ENCODE measurements around the gene MACROD1. TPM values are rescaled to one million over a fixed set of nuclear protein-coding genes. Genes with fewer than 3 reads are reported as not detected.

The MACROD1 gene, protein sequence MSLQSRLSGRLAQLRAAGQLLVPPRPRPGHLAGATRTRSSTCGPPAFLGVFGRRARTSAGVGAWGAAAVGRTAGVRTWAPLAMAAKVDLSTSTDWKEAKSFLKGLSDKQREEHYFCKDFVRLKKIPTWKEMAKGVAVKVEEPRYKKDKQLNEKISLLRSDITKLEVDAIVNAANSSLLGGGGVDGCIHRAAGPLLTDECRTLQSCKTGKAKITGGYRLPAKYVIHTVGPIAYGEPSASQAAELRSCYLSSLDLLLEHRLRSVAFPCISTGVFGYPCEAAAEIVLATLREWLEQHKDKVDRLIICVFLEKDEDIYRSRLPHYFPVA
- total RNA-seq: 11.1 and 11.4 TPM in 2 replicates

GRCh38 chr11:64165842-64166635, at the start of gene MACROD1:
Gene MACROD1 (minus strand): TSS chr11:64166113. CDS start chr11:64165994, 119 bp downstream.
- intact Hi-C loops (cut with micrococcal nuclease): loop anchor here (2.0 kb wide), 1 partner anchor 19 kb away; no protein-coding TSS in a partner anchor

- intact Hi-C loops (cut with micrococcal nuclease): no loop called here
Observed at GRCh38 chr11:64211181-64211872, 45.4 kb upstream of the MACROD1 start.

DNA sequence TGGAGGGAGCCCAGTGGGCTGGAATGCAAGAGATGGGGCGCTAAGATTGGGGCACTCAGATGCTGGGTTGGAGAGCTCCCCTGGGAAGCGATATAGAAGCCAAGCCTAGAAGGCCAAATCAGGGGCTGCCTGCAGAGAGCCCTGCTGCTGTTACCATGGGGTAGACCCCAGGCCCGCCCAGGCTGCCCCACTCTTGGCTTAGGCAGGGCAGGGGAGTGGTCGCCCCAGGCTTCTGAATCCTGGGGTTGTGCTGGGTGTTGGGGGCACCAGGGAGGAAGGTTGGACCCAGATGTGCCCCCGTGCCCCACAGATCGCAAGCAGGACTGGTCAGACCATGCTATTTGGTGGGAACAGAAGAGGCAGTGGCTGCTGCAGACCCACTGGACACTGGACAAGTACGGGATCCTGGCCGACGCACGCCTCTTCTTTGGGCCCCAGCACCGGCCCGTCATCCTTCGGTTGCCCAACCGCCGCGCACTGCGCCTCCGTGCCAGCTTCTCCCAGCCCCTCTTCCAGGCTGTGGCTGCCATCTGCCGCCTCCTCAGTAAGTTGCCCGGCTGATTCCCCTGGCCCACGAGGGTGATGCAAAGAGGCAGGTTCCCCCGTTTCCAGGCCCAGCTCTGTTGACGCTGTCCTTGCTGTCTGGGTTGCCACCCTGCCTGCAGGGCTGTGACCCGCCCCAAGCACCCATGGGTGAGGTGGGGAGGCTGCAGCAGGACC, 44.5 kb upstream of the MACROD1 start:
- intact Hi-C loops (cut with micrococcal nuclease): no loop called here

DNA sequence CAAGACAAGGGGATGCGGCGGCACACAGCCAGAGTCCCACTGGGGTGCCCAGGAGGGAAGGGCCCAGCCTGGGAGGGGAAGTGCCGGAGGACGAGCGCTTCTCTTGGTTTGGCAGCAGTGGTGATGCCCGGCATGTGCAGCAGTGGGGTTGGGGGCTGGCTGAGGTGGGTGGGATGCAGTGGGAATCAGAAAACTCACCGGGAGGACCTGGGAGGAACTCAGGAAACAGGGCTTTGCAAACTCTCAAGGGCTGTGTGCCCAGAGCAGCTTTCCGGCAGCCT, 43.6 kb upstream of the MACROD1 start:
- intact Hi-C loops (cut with micrococcal nuclease): loop anchor here (5.0 kb wide), 2 partner anchors 33 to 78 kb away; partner anchors contain the start of genes FKBP2 and GPR137

- intact Hi-C loops (cut with micrococcal nuclease): loop anchor here (5.0 kb wide), 2 partner anchors 33 to 78 kb away; partner anchors contain the start of genes FKBP2 and GPR137
Observed at GRCh38 chr11:64208796-64209562, 43.1 kb upstream of the MACROD1 start.

GRCh38 chr11:64208086-64208795, 42.3 kb upstream of the MACROD1 start:
- intact Hi-C loops (cut with micrococcal nuclease): loop anchor here (5.0 kb wide), 2 partner anchors 34 to 79 kb away; partner anchors contain the start of genes FKBP2 and GPR137

GRCh38 chr11:64207256-64208085, 41.6 kb upstream of the MACROD1 start:
- intact Hi-C loops (cut with micrococcal nuclease): loop anchor here (1.0 to 5.0 kb wide), 5 partner anchors 19 to 80 kb away; partner anchors contain the start of genes FKBP2, GPR137, NUDT22 and PLCB3

- intact Hi-C loops (cut with micrococcal nuclease): loop anchor here (1.0 to 5.0 kb wide), 7 partner anchors 19 to 98 kb away; partner anchors contain the start of genes FKBP2, GPR137, NUDT22 and PLCB3
Observed at GRCh38 chr11:64206457-64207255, 40.7 kb upstream of the MACROD1 start, which contains the start of gene FERMT3. Gene FERMT3 (plus strand): TSS chr11:64206721. CDS start chr11:64207365, 644 bp downstream.

- intact Hi-C loops (cut with micrococcal nuclease): no loop called here
Observed at GRCh38 chr11:64204464-64204989, 38.6 kb upstream of the MACROD1 start.

DNA sequence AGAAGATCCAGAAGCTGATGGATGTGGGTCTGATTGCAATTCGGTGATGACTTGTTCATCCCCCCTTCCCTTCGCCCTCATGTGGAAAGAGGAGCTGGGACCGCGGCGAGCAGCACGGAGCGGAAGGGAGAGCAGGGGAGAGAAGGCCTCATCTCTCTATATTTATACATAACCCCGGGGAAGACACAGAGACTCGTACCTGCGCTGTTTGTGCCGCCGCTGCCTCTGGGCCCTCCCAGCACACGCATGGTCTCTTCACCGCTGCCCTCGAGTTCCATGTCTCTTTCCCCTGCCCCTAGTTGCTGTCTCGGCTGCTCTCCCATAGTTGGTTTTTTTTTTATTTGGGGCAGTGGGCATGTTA, 38.1 kb upstream of the MACROD1 start:
- intact Hi-C loops (cut with micrococcal nuclease): no loop called here

DNA sequence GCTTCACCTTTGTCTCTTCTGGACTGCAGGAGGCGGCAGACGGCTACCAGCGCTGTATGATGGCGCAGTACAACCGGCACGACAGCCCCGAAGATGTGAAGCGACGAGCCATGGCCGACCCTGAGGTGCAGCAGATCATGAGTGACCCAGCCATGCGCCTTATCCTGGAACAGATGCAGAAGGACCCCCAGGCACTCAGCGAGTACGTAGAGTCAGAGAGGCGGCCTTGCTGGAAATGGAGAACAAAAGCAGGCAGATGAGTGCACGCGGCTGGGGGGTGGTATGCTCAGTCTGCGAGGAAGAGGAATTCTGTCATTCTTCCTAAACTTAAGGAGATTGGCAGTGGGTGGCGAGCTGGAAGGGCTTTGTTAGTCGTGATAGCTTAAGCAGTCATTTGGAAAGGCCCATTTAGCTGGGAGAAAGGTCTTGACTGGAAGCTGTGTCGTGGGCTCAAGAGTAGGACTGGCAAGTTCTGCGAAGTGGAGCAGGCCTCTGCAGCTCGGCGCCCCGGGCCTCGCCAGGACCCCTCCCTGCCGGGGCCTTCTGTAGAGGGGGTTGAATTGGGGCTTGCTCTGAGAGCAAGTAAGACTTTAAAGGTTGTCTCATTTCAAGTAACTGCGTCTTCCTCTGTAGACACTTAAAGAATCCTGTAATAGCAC, 37.6 kb upstream of the MACROD1 start:
- intact Hi-C loops (cut with micrococcal nuclease): no loop called here

DNA sequence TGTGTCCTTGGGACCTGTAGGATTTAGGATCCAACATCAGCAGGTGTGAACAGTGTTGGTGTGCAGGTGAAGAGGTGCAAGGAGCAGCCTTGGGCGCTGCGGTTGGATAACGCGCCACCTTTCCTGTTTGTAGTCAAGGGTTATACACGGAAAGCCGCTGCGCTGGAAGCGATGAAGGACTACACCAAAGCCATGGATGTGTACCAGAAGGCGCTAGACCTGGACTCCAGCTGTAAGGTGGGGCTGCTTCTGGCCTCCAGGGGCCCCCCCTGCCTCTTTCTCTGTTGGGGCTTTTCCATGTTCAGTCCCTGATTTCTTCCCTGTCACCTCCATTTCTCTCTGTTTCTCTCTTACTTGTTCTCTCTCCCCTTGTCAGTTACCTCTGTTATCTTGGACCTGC, 37.1 kb upstream of the MACROD1 start:
- intact Hi-C loops (cut with micrococcal nuclease): no loop called here

DNA sequence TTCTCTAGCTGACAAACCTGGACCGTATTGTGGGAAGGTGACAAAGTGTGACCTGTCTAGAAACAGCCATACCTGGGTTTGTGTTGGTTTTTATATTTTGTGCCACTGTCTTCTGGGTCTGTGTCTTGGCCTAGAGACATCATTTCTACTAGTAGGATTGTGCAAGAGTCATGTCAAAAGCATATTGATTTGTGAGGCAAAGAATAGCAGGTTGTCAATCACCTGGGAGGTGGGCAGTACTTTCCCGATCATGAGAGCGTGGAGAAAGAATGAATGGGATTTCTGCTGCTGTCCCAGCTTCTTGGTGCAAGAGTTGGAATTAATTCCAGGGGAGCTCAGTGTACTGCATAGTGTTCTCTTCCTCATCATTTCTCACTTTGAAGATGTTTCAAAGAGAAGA, 35.6 kb upstream of the MACROD1 start:
- intact Hi-C loops (cut with micrococcal nuclease): no loop called here

DNA sequence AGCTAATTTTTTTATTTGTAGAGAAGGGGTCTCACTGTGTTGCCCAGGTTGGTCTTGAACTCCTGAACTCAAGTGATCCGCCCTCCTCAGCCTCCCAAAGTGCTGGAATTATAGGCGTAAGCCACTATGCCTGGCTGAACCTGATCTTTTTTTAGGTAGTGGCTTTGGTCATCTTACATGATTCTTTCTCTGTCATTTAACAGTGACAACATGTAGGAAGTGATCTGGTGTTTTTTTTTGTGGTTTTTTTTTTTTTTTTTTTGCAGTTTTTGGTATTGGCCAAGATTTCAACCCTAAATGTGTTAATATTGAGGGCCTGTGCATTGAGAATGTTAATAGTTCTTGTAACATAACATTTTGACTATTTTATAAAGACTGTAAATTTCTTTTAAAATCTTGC, 32.6 kb upstream of the MACROD1 start:
- intact Hi-C loops (cut with micrococcal nuclease): no loop called here

DNA sequence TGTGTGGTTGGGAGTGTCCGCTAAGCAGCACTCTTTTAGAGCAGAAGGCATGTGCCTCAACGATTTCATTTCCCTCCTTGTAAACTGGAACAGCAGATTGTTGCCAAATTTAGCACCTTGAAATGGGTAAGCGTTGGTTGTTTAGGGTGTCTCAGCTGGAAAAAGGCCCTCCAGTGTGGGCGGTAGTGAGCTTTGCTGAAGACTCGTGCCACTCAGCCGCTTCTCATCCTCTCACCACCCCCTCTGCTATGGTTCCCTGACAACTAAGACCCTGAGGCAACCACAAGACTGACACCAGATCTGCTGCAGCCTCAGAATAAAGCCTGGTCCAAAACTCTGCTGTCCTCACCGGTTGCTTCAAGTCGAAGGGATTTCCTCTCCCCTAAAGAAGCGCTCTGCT, 30.7 kb upstream of the MACROD1 start:
- intact Hi-C loops (cut with micrococcal nuclease): no loop called here

DNA sequence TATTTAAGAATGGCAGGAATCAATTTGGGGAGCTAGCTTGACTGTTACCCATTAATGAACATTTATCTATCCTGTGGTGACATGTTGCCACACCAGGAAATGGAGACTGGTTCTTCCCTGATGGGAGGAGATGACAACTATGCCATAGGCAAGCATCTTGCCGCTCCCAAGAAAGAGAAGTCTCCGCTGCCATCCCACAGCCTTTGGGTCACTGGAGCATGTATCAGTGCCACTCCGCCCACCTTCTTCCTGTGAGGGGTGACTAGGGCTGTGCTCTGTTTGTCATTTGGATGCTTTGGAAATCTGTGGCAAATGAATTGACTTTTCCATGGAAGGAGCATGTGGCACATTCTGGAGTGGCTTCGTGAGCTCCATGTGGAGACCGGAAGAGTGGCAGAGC, 26.5 kb upstream of the MACROD1 start:
- intact Hi-C loops (cut with micrococcal nuclease): no loop called here

Measured in T-helper 2 cell treated with Interferon-gamma antibody and Interleukin-4, amounts not matched to agents 100 ng/mL and 5 ng/mL, for 36 hours (primary cell).